Trophoblast cell (in vitro differentiated cells and primary cell): ENCODE measurements around the gene PLSCR3.

Experiments used
- DNase-seq, 2 donors: peaks; one replicate each; pipeline ENCODE4 v3.0.0-alpha.2; 2016
- H2AFZ ChIP-seq: 2 replicates; pipeline ENCODE4 v1.6.1; 2013; ENCODE audit warnings: low read length, moderate library complexity, mild to moderate bottlenecking; ENCODE audit not compliant: insufficient read depth, poor library complexity
- H2AK5ac ChIP-seq: 2 replicates; pipeline ENCODE4 v1.6.1; 2013; ENCODE audit warnings: mild to moderate bottlenecking, low read length
- H2BK120ac ChIP-seq: 2 replicates; pipeline ENCODE4 v1.6.1; 2013; ENCODE audit warnings: low read length, mild to moderate bottlenecking, moderate library complexity; ENCODE audit not compliant: insufficient read depth, poor library complexity
- H2BK12ac ChIP-seq: 2 replicates; pipeline ENCODE4 v1.6.1; 2013; ENCODE audit warnings: mild to moderate bottlenecking, low read length, moderate library complexity
- H2BK5ac ChIP-seq: 2 replicates; pipeline ENCODE4 v1.6.1; 2013; ENCODE audit warnings: low read length, low read depth, moderate library complexity, mild to moderate bottlenecking; ENCODE audit not compliant: poor library complexity
- H3K14ac ChIP-seq: 2 replicates; pipeline ENCODE4 v1.6.1; 2013; ENCODE audit warnings: mild to moderate bottlenecking, low read length
- H3K18ac ChIP-seq: 2 replicates; pipeline ENCODE4 v1.6.1; 2013; ENCODE audit warnings: mild to moderate bottlenecking, low read length
- H3K23ac ChIP-seq: 2 replicates; pipeline ENCODE4 v1.6.1; 2013; ENCODE audit warnings: low read length
- H3K27ac ChIP-seq: 2 replicates; pipeline ENCODE4 v1.5.1; 2013; ENCODE audit warnings: low read depth, mild to moderate bottlenecking, inconsistent platforms, low read length, moderate library complexity
- H3K27me3 ChIP-seq: 2 replicates; pipeline ENCODE4 v1.6.1; 2013; ENCODE audit warnings: inconsistent platforms, mild to moderate bottlenecking, low read length, moderate library complexity; ENCODE audit not compliant: insufficient read depth
- H3K36me3 ChIP-seq, 2 experiments: 1 replicate in 1 of 2; 2 replicates in 1 of 2; pipeline ENCODE4 v1.6.1; 2013; ENCODE audit warnings: low read length in 2 of 2, mild to moderate bottlenecking in 2 of 2, moderate library complexity in 1 of 2; ENCODE audit not compliant: insufficient read depth in 2 of 2, control insufficient read depth in 1 of 2
- H3K4ac ChIP-seq: 2 replicates; pipeline ENCODE4 v1.6.1; 2013; ENCODE audit warnings: low read depth, mild to moderate bottlenecking, low read length, moderate library complexity
- H3K4me1 ChIP-seq, 2 experiments: 1 replicate in 1 of 2; 2 replicates in 1 of 2; pipeline ENCODE4 v1.6.1; 2013; ENCODE audit warnings: low read length in 2 of 2, mild to moderate bottlenecking in 2 of 2, moderate library complexity in 1 of 2; ENCODE audit not compliant: insufficient read depth in 2 of 2, control insufficient read depth in 1 of 2
- H3K4me2 ChIP-seq: 2 replicates; pipeline ENCODE4 v1.6.1; 2013; ENCODE audit warnings: inconsistent platforms, mild to moderate bottlenecking, low read length, moderate library complexity
- H3K4me3 ChIP-seq: 2 replicates; pipeline ENCODE4 v1.5.1; 2013; ENCODE audit warnings: mild to moderate bottlenecking, low read depth, low read length, inconsistent platforms
- H3K79me1 ChIP-seq: one replicate; pipeline ENCODE4 v1.6.1; 2013; ENCODE audit warnings: low read length
- H3K79me2 ChIP-seq: 2 replicates; pipeline ENCODE4 v1.6.1; 2013; ENCODE audit warnings: low read length, mild to moderate bottlenecking; ENCODE audit not compliant: control insufficient read depth, insufficient read depth, poor library complexity
- H3K9ac ChIP-seq: 2 replicates; pipeline ENCODE4 v1.6.1; 2013; ENCODE audit warnings: mild to moderate bottlenecking, low read length
- H3K9me3 ChIP-seq: 2 replicates; pipeline ENCODE4 v1.6.1; 2013; ENCODE audit warnings: low read depth, mild to moderate bottlenecking, control low read depth, inconsistent platforms, low read length; ENCODE audit not compliant: insufficient read depth
- H4K12ac ChIP-seq: 2 replicates; pipeline ENCODE4 v1.6.1; 2013; ENCODE audit warnings: low read depth, mild to moderate bottlenecking, low read length, moderate library complexity
- H4K8ac ChIP-seq: 2 replicates; pipeline ENCODE4 v1.6.1; 2013; ENCODE audit warnings: low read depth, mild to moderate bottlenecking, low read length, moderate library complexity
- H4K91ac ChIP-seq: one replicate; pipeline ENCODE4 v1.6.1; 2013; ENCODE audit warnings: low read depth, mild to moderate bottlenecking, low read length, moderate library complexity
- WGBS: extraction: QIAGEN DNeasy Blood & Tissue Kit; methylation state at CpG from one replicate; pipeline ENCODE4 v1.1.7; 2013; ENCODE audit warnings: missing lambda C conversion rate; ENCODE audit not compliant: insufficient read length, insufficient coverage; ENCODE audit errors: extremely low coverage; 5-methylcytosine and 5-hydroxymethylcytosine counted together

PLSCR3 gene

GRCh38 chr17:7347630-7348477 is 46.5 kb downstream of the PLSCR3 start:
- DNase-seq = no peak
- H3K9ac ChIP-seq = no peak overlapping the region
- H3K79me2 ChIP-seq = peaks cover 13% of the 10 kb centered on the region
- H2AK5ac ChIP-seq = no peak overlapping the region
- H3K23ac ChIP-seq = no peak overlapping the region
- H3K9me3 ChIP-seq = no peaks in the 10 kb centered on the region
- H2BK5ac ChIP-seq = no peak overlapping the region
- H3K18ac ChIP-seq = no peak overlapping the region
- no peak overlapping the region for H2BK12ac ChIP-seq
- no peak overlapping the region for H2AFZ ChIP-seq
- H3K4me3 ChIP-seq = no peak overlapping the region
- H3K36me3 ChIP-seq = no peaks in the 10 kb centered on the region
- H3K27ac ChIP-seq = no peak overlapping the region
- H2BK120ac ChIP-seq = no peak overlapping the region
- no peak overlapping the region for H3K14ac ChIP-seq
- H4K8ac ChIP-seq = no peak overlapping the region
- H3K4ac ChIP-seq = no peak overlapping the region
- no CpG with 5 or more reads among the region's 19 CpGs for WGBS
- H3K27me3 ChIP-seq = no peaks in the 10 kb centered on the region
- no peak overlapping the region for H3K4me2 ChIP-seq
- H4K12ac ChIP-seq = no peak overlapping the region
- peaks cover 22% of the 10 kb centered on the region for H3K79me1 ChIP-seq
- peaks cover 9 to 10% of the 10 kb centered on the region in 2 experiments for H3K4me1 ChIP-seq
- no peak overlapping the region for H4K91ac ChIP-seq

GRCh38 chr17:7346761-7347614 is 47.3 kb downstream of the PLSCR3 start:
- H3K14ac ChIP-seq = no peak overlapping the region
- no peak overlapping the region for H3K23ac ChIP-seq
- H3K18ac ChIP-seq = no peak overlapping the region
- H3K4me3 ChIP-seq = no peak overlapping the region
- whole genome bisulfite sequencing = no CpG with 5 or more reads among the region's 18 CpGs
- no peaks in the 10 kb centered on the region for H3K9me3 ChIP-seq
- H2AK5ac ChIP-seq = no peak overlapping the region
- peaks cover 8% of the 10 kb centered on the region for H3K79me2 ChIP-seq
- peaks cover 17% of the 10 kb centered on the region for H3K79me1 ChIP-seq
- H4K8ac ChIP-seq = no peak overlapping the region
- DNase-seq = no peak
- no peak overlapping the region for H3K9ac ChIP-seq
- H4K12ac ChIP-seq = no peak overlapping the region
- H3K4ac ChIP-seq = no peak overlapping the region
- H3K4me1 ChIP-seq = peaks cover 3 to 4% of the 10 kb centered on the region in 2 experiments
- no peak overlapping the region for H2AFZ ChIP-seq
- no peak overlapping the region for H3K4me2 ChIP-seq
- no peak overlapping the region for H4K91ac ChIP-seq
- H2BK5ac ChIP-seq = no peak overlapping the region
- H3K27me3 ChIP-seq = no peaks in the 10 kb centered on the region
- no peak overlapping the region for H2BK120ac ChIP-seq
- no peak overlapping the region for H3K27ac ChIP-seq
- no peaks in the 10 kb centered on the region for H3K36me3 ChIP-seq
- no peak overlapping the region for H2BK12ac ChIP-seq

GRCh38 chr17:7343250-7343649 is 51.1 kb downstream of the PLSCR3 start:
- H3K36me3 ChIP-seq = no peaks in the 10 kb centered on the region

GRCh38 chr17:7341842-7342241 is 52.5 kb downstream of the PLSCR3 start:
- H4K12ac ChIP-seq = no peak overlapping the region
- H3K14ac ChIP-seq = no peak overlapping the region
- H4K91ac ChIP-seq = no peak overlapping the region
- no peak overlapping the region for H3K9ac ChIP-seq
- no peak for DNase-seq
- H2BK5ac ChIP-seq = no peak overlapping the region
- no peak overlapping the region for H3K4me2 ChIP-seq
- WGBS = no CpG with 5 or more reads among the region's 13 CpGs
- H3K23ac ChIP-seq = no peak overlapping the region
- no peaks in the 10 kb centered on the region for H3K9me3 ChIP-seq
- H2AFZ ChIP-seq = no peak overlapping the region
- H2BK12ac ChIP-seq = no peak overlapping the region
- H3K36me3 ChIP-seq = no peaks in the 10 kb centered on the region
- no peak overlapping the region for H2AK5ac ChIP-seq
- H3K4me3 ChIP-seq = no peak overlapping the region
- no peaks in the 10 kb centered on the region for H3K4me1 ChIP-seq
- H3K79me1 ChIP-seq = no peaks in the 10 kb centered on the region
- H3K18ac ChIP-seq = no peak overlapping the region
- no peaks in the 10 kb centered on the region for H3K27me3 ChIP-seq
- H3K27ac ChIP-seq = no peak overlapping the region
- no peak overlapping the region for H3K4ac ChIP-seq
- H2BK120ac ChIP-seq = no peak overlapping the region
- no peak overlapping the region for H4K8ac ChIP-seq
- no peaks in the 10 kb centered on the region for H3K79me2 ChIP-seq

More at GRCh38 chr17:7343250-7343649, 51.1 kb downstream of the PLSCR3 start:
- Histone ChIP-seq H4K12ac (no peak overlapping the region), H3K27ac (no peak overlapping the region), H3K9ac (no peak overlapping the region), H3K14ac (no peak overlapping the region), H4K91ac (no peak overlapping the region), H2AFZ (no peak overlapping the region), H4K8ac (no peak overlapping the region), H3K4me2 (no peak overlapping the region), H2BK12ac (no peak overlapping the region), H2BK5ac (no peak overlapping the region), H3K4me3 (no peak overlapping the region), H3K79me2 (no peaks in the 10 kb centered on the region), H3K9me3 (no peaks in the 10 kb centered on the region), H2AK5ac (no peak overlapping the region), H3K23ac (no peak overlapping the region), H3K4ac (no peak overlapping the region), H3K4me1 (no peaks in the 10 kb centered on the region), H2BK120ac (no peak overlapping the region), H3K79me1 (no peaks in the 10 kb centered on the region), H3K27me3 (no peaks in the 10 kb centered on the region), H3K18ac (no peak overlapping the region)
- no peak for DNase-seq
- no CpG with 5 or more reads among the region's 15 CpGs for WGBS
